Stimulated activated CD4-positive, alpha-beta T cell treated with anti-CD3 and anti-CD28 coated beads, Interleukin-4, amount 100 ng/mL, for 24 hours (primary cell): ENCODE data around the gene SAMD14.

Source experiments
- DNase-seq: peaks from one replicate; pipeline ENCODE4 v3.0.0-alpha.2; 2020

SAMD14 gene

GRCh38 chr17:50146927-50147665 lies 17.1 kb upstream of the SAMD14 start:
- DNase-seq = no peak

GRCh38 chr17:50146230-50146926 lies 16.4 kb upstream of the SAMD14 start:
- DNase-seq = no peak

DNA sequence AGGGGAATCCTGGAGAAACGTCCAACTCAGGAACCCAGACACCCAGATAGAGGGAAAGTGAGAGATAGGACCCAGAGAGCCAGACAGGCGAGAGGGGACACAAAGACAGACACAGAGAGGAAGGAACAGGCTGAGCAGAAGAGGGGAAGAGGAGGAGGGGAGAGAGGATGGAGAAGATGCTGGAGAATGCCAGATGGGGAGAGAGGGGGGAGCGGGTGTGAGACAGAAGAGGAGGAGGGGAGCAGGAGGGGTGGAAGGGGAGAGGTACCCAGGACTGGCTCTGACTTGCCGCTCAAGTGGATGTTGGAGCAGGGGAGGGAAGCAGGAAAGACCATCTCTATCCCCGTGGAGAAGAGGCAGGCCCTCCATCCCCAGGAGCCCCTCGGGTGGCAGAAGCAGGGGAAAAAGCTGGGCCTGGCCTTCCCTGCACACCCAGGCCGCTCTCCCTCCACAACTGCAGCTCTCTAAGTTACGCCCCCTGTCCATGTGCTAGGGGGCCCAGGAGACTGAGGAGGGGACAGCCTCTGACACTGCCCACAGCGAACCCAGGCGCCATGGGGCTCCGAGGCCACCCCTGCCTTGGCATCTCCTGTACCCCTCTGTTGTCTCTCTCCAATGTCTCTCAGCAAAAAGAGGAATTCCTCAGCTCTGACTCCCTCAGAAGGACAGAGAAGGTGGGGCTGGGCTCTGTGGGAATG lies 15.7 kb upstream of the SAMD14 start:
- no peak for DNase-seq

DNA sequence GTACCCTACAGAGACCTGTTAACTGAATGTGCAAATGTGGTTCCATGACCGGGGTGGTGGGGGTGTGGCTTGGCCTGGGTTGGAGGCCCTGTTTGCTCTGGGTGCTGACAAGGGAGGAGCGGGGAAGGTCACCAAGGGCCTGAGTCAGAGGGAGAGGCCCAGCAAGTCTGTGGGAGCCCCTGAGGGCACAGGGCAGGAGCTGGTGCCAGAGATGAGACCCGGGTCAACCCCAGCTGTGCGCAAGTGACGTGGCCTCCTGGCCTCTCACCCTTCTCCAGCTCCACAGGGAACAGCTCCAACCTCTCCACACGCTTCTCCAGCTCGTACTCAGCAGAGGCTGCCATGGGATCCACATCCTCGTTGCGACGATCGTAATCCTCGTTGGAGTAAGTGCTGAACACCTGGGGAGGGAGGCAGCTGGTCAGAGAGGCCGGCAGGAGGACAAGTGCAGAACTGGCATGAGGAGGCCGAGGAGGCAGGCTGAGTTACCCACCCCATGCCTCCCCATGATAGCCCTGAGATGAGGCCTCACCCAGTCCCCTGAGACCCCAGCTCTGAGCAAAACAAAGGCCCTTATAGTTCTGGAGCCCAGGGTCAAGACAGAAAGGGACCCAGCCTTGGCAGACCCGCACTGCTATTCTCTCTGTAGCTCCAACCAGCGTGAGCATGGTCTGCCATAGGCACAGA lies 15.0 kb upstream of the SAMD14 start:
- no peak for DNase-seq

DNA sequence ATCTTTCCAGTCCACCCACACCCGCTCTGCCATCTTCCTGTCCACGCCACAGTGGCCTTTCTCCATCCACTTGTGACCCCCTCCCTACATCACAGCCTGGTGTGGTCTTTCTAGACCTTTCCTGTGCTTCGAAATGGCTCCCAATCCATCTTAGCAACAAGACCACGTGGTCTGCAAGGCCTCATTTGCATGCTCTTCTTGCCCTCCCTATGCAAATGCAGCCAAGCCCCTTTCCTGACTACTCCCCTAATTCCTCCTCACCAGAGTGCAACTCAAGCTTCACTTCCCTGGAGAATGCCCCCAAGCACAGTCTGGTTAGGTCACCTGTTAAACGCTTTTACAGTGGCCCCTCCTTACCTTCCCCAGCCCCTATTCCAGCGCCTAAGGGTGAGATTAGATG lies 14.4 kb upstream of the SAMD14 start:
- DNase-seq = no peak

GRCh38 chr17:50143461-50144176 lies 13.7 kb upstream of the SAMD14 start:
- no peak for DNase-seq

DNA sequence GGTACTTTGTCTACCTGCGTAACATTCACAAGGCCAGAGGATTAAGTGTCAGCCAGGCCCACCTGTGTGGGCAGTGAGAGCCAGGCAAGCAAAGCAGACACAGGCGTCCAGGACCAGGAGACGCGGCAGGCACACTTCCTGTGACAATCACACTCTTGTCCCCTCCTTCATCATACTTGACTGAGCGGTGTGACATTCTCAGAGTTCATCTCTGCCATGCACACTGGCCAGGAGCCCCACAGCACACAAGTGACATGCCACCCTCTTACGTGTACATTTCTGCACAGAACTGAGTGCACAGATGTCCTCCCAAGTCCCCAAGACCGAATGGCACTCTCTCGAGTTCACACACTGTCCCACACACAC lies 11.8 kb upstream of the SAMD14 start:
- no peak for DNase-seq

DNA sequence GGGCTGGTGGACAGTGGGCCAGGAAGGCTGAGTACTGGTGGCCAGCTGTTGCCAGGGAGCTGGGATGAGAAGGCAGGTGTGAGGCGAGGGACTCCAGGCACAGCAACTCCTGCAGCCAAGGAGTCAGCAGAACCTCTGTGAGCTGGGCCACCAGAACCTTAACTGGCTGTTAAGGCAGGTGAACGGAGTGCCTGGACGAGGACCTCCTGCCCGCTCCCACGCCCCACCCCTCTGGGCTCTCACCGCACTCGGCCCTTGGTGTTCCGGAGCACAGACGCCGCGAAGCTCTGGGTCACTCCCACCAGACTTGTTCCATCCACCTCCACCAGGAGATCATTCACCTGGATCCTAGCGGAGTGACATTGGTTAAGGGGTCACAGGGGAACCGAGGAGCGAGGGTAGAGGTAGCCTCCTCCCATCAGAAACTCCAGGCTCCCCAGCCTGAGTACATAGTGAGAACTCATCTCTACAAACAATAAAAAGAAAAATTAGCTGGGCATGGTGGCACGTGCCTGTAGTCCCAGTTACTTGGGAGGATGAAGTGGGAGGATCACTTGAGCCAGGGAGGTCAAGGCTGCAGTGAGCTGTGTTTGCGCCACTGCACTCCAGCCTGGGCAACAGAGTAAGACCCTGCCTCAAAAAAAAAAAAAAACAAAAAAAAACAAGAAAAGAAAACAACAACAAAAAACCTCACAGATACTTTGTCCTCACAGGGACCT lies 11.2 kb upstream of the SAMD14 start:
- no peak for DNase-seq

DNA sequence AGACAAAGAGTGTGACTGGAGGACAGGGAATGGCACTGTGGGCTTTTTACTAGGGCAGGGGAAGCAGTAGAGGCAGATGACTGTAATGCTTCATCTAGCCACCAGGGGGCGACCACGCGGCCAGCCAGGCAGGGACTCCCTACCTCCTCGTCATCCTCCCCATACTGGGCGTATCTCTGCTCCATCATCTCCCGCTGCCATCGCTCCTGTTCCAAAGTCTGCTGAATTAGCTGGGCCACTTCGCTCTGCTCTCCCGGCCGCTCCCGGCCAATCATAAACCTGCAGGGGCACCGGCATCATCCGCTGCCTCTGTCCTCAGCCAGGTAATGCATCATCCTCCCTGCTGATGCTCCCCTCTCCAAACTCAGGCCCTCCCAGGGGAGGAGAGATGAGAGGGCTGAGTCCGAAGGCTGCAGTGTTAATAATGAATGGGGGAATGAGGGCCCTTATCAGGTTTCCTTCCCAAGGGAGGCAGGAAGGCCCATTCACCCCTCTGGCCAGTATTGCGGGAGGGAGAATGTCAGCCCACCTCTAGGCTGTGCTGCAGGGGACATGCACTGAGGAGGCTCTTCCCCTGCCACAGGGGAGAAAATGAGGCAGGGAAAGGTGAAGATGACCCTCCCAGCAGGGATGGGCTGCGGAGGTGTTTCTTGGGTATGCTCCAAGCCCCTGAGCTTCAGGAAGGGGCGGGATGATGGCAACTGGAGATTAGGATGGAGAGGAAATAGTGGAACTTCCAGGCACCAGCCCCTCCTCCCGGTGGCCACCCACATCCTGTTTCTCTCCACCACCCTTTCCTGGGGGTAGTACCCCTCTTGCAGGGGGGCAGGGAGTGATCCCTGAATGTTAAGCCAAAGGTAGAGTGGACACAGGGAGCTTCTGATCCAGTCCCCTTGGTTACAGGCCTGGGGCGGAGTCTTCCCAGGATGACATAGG lies 10.3 kb upstream of the SAMD14 start:
- DNase-seq = peak; percentile 84

- DNase-seq = no peak
Observed at GRCh38 chr17:50139185-50139783, 9.3 kb upstream of the SAMD14 start.

GRCh38 chr17:50137042-50137441 lies 7.1 kb upstream of the SAMD14 start:
- no peak for DNase-seq

DNA sequence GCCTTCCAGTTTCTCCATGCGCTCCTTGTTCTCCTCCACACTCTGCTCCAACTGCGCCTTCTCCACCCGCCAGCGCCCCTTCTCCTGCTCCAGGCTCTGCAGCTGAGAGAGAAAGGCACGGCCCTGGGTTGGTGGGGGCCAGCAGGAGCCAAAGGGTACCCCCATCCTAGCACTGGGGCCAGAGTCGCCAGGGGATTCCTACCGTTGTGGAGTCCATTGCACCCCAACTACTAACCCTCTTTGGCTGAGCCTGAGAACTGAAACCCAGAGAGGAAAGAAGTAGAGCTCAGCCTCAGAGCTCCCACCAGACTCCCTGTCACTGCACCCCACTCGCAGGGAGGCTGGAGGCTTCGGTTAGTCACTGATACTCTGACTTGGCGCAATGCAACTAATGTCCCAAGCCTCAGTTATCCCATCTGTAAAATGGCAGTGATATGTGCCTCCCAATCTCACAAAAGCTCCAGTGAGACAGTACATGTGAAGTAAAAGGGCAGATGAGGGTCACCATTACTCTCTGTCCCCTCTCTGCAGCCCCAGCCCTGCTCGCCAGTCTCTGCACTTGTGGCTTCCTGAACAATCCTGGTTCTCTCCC lies 6.2 kb upstream of the SAMD14 start:
- no peak for DNase-seq

GRCh38 chr17:50135316-50136095 lies 5.5 kb upstream of the SAMD14 start:
- DNase-seq = no peak

DNA sequence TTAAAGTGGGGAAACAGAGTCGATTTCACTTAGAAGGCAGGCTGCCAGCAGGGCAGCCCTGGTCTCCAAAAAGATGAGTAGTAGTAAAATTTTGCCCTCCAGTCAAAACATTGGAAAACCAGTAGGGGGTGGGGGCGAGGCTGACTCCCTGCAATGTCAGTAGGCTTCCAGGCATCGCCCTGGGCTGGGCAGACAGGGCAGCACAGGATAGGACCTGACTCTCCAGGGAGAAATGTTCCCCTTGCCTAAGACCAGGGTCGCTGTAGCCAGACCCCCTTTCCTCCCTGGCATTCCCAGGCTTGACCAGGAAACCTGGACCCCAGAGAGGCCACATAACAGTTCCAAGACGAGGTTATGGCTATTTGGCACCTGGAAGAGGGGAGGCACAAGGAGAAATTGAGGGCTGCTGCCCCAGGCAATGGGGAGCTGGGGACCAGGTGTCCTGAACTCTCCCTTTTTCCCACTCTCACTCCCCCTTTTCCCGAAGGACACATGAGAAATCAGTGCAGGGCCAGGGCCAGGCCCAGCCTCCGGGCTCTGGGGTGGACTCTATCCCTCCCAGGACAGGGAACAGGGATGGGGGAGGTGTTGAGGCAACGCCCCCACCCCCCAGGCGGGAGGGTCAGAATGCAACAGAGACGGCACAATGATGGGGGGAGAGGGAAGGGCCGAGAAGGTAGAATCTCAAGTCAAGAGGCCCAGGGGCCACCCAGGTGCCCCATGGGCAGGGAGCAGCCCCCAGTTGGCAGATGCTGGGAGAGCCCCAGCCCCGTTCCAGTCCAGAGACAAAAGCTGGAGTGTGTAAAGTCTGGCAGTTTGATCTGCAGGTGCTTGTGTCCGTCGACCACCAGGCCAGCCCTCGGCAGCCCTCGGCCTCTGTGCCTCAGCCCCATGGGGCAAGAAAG lies 4.5 kb upstream of the SAMD14 start:
- DNase-seq = no peak

DNA sequence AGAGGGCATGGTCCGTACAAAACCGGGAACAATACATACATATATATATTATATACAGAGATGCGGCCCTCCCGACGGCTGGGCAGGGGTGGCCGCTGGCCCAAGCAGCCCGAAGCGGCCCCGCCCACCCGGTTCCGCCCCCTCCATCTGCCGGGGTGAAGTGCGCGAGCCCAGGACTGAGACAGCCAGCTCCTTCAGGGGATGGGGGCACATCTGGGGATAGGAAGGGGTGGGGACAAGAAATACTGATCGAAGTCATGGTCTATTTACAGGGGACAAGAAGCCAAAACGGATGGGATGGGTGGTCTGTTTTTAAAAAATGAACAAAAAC lies 3.8 kb upstream of the SAMD14 start:
- DNase-seq = no peak

- DNase-seq = no peak
Observed at GRCh38 chr17:50133028-50133768, 3.2 kb upstream of the SAMD14 start.

GRCh38 chr17:50132104-50132794 lies 2.3 kb upstream of the SAMD14 start:
- DNase-seq = no peak
